Measurements from ENCODE around the gene OSBPL9. TPM values are rescaled to one million over a fixed set of nuclear protein-coding genes. Genes with fewer than 3 reads are reported as not detected.

Gene OSBPL9
- polyA plus RNA-seq, 1 donor (not counting 4 experiments of a cell fraction or from before 2014, with no cell fraction given): 62.7 TPM

- Histone ChIP-seq H3K4me1 (ENCODE audit: control insufficient read depth, extremely low read depth, insufficient read depth, low read length) (no peaks in the 10 kb centered on the region), H3K4me2 (ENCODE audit: control insufficient read depth, extremely low read depth, insufficient read depth, low read depth, low read length) (no peak overlapping the region), H3K9ac (ENCODE audit: control insufficient read depth, extremely low read depth, insufficient read depth, low read length) (no peak overlapping the region), H3K9me1 (ENCODE audit: control insufficient read depth, extremely low read depth, insufficient read depth, low read length) (no peaks in the 10 kb centered on the region), H3K27me3 (ENCODE audit: control insufficient read depth, extremely low read depth, insufficient read depth, low read length) (no peaks in the 10 kb centered on the region), H4K20me1 (ENCODE audit: control insufficient read depth, extremely low read depth, insufficient read depth, low read length) (no peaks in the 10 kb centered on the region), H3K79me2 (ENCODE audit: control insufficient read depth, insufficient read depth, low read length) (no peaks in the 10 kb centered on the region), H3K4me3 (ENCODE audit: control insufficient read depth in 2 of 3, extremely low read depth in 1 of 3, insufficient read depth in 2 of 3, low read depth in 1 of 3, low read length in 3 of 3) (no peak overlapping the region), H2AFZ (ENCODE audit: control insufficient read depth, low read length) (no peak overlapping the region), H3K27ac (ENCODE audit: control insufficient read depth, insufficient read depth, low read length) (no peak overlapping the region), H3K36me3 (ENCODE audit: control insufficient read depth in 2 of 2, extremely low read depth in 1 of 2, insufficient read depth in 2 of 2, low read length in 2 of 2) (no peaks in the 10 kb centered on the region), H3K9me3 (ENCODE audit: control insufficient read depth, low read depth, low read length) (no peaks in the 10 kb centered on the region)
- DNase-seq (ENCODE audit: low read depth, low spot score) (no peak), FAIRE-seq (no peak)
- TF ChIP-seq EZH2 (IDR thresholded peaks at IDR 0.05; ENCODE audit: low read length) (no peak), CTCF (optimal IDR thresholded peaks at IDR 0.05 in 1 of 3, IDR thresholded peaks at IDR 0.05 in 1 of 3, conservative IDR thresholded peaks at IDR 0.05 in 1 of 3; ENCODE audit: extremely low read depth in 1 of 3, insufficient read depth in 2 of 3, low read length in 3 of 3) (no peak)
- dilution Hi-C loops (cut with MboI; ENCODE audit: extremely low pct_ligation_motif_present, low sequenced_read_pairs): no loop called here
Measured at GRCh38 chr1:51600529-51600928, 16.4 kb upstream of the OSBPL9 start.

GRCh38 chr1:51600965-51601364 lies 15.9 kb upstream of the OSBPL9 start:
- Histone ChIP-seq H3K9me1 (ENCODE audit: control insufficient read depth, extremely low read depth, insufficient read depth, low read length) (no peaks in the 10 kb centered on the region), H3K27me3 (ENCODE audit: control insufficient read depth, extremely low read depth, insufficient read depth, low read length) (no peaks in the 10 kb centered on the region), H3K9me3 (ENCODE audit: control insufficient read depth, low read depth, low read length) (no peaks in the 10 kb centered on the region), H3K79me2 (ENCODE audit: control insufficient read depth, insufficient read depth, low read length) (no peaks in the 10 kb centered on the region), H3K4me1 (ENCODE audit: control insufficient read depth, extremely low read depth, insufficient read depth, low read length) (no peaks in the 10 kb centered on the region), H2AFZ (ENCODE audit: control insufficient read depth, low read length) (no peak overlapping the region), H3K4me3 (ENCODE audit: control insufficient read depth in 2 of 3, extremely low read depth in 1 of 3, insufficient read depth in 2 of 3, low read depth in 1 of 3, low read length in 3 of 3) (no peak overlapping the region), H3K4me2 (ENCODE audit: control insufficient read depth, extremely low read depth, insufficient read depth, low read depth, low read length) (no peak overlapping the region), H3K27ac (ENCODE audit: control insufficient read depth, insufficient read depth, low read length) (no peak overlapping the region), H3K9ac (ENCODE audit: control insufficient read depth, extremely low read depth, insufficient read depth, low read length) (no peak overlapping the region), H4K20me1 (ENCODE audit: control insufficient read depth, extremely low read depth, insufficient read depth, low read length) (no peaks in the 10 kb centered on the region), H3K36me3 (ENCODE audit: control insufficient read depth in 2 of 2, extremely low read depth in 1 of 2, insufficient read depth in 2 of 2, low read length in 2 of 2) (no peaks in the 10 kb centered on the region)
- TF ChIP-seq EZH2 (IDR thresholded peaks at IDR 0.05; ENCODE audit: low read length) (no peak), CTCF (optimal IDR thresholded peaks at IDR 0.05 in 1 of 3, IDR thresholded peaks at IDR 0.05 in 1 of 3, conservative IDR thresholded peaks at IDR 0.05 in 1 of 3; ENCODE audit: extremely low read depth in 1 of 3, insufficient read depth in 2 of 3, low read length in 3 of 3) (no peak)
- no peak for DNase-seq (ENCODE audit: low read depth, low spot score)
- no peak for FAIRE-seq
- dilution Hi-C loops (cut with MboI; ENCODE audit: extremely low pct_ligation_motif_present, low sequenced_read_pairs): no loop called here

Measured in keratinocyte (primary cell).